Pancreas (tissue), 10 donors: ENCODE data around the gene PIP5K1B. TPM values are rescaled to one million over a fixed set of nuclear protein-coding genes. Genes with fewer than 3 reads are reported as not detected.

Source experiments
- ATAC-seq, 4 donors: fragments of 200-7000 bp; cut with Tn5 transposase; one replicate each; pipeline versions ENCODE4 v1.8.0 to v1.9.1; 2020; ENCODE audit warnings: mild to moderate bottlenecking in 4 of 4, moderate library complexity in 4 of 4
- DNase-seq, 6 donors: peaks; one replicate each; pipeline ENCODE4 v3.0.0-alpha.2; 2020
- FAIRE-seq: peaks from 2 replicates; lab custom pipeline; 2012; peaks lifted over from hg19 to GRCh38; lab: Jason Lieb, UNC
- H3K27ac ChIP-seq, 4 donors: fragments of 200-600 bp; sonication (generic); 1 replicate in 3 of 4; 2 replicates in 1 of 4; pipeline versions ENCODE4 v1.5.0 to v1.8.0; 2020
- H3K27me3 ChIP-seq, 4 donors: fragments of 200-600 bp; one replicate each; pipeline ENCODE4 v1.8.0; 2021
- H3K36me3 ChIP-seq, 3 donors: fragments of 200-600 bp; sonication (generic) in 1 of 3; one replicate each; pipeline versions ENCODE4 v1.5.0 to v1.8.0; 2020 to 2021
- H3K4me1 ChIP-seq, 3 donors: fragments of 200-600 bp; one replicate each; pipeline ENCODE4 v1.8.0; 2021
- H3K4me3 ChIP-seq, 4 donors: fragments of 200-600 bp; sonication (generic) in 2 of 4; one replicate each; pipeline versions ENCODE4 v1.5.0 to v1.8.0; 2020 to 2021
- H3K9me3 ChIP-seq, 4 donors: fragments of 200-600 bp; one replicate each; pipeline ENCODE4 v1.8.0; 2021
- CTCF ChIP-seq, 4 donors: fragments of 200-600 bp; sonication (generic) in 3 of 4; IDR thresholded peaks; one replicate each; pipeline versions ENCODE4 v1.5.0 to v1.8.0; 2021; ENCODE audit warnings: antibody characterized with exemption in 4 of 4
- WGBS, 2 donors: extraction: QIAGEN DNeasy Blood & Tissue Kit; methylation state at CpG; one replicate each; pipeline ENCODE4 v1.1.7; 2013; 5-methylcytosine and 5-hydroxymethylcytosine counted together
- intact Hi-C, 3 donors: fragments of 100-400 bp; cut with DNase I; formaldehyde crosslinking; loops; one replicate each; pipeline versions ENCODE4 v1.11.1 to v1.14.2; 2022
- polyA plus RNA-seq, 2 donors: library from polyadenylated mRNA; stranded (reverse); fragments of 200-250 nt; gene quantifications; one replicate each; pipeline ENCODE4 v1.2.3, GENCODE V29; 2013
- total RNA-seq, 6 donors: library from RNA; stranded (reverse); fragmentation: NEBNext Ultra II Directional in 4 of 6; extraction: Animal tissue kit (Norgen Biotek cat#: 25700) in 4 of 6; gene quantifications; one replicate each; pipeline versions ENCODE4 v1.2.1 to v1.2.4, GENCODE V29; 2021 to 2023
- donor health status: healthy with polysubstance abuse.
- donor health status: DM: no; HTN: no; CAD: no; lungs with moderate emphysema.
- donor health status: DM: no; HTN: no; CAD: no.
- donor health status: control.
- donor health status: control.
- donor health status: Bipolar disorder and iron deficiency.
- donor health status: DM: yes; HTN: yes; CAD: no.
- donor health status: DM: no; HTN: no; CAD: no.
- donor health status: DM: no; HTN: no; CAD: no.
- donor health status: DM: yes; HTN: yes; CAD: no.

The PIP5K1B gene
- total and polyA plus RNA-seq, 8 donors = 1.3 to 6.9 (median 6.2) TPM

GRCh38 chr9:68876681-68877080 lies 171.6 kb downstream of the PIP5K1B start:
- no peak for FAIRE-seq
- 58% methylated on average over 3 of the region's 3 CpGs for WGBS, 2 donors
- ATAC-seq = no peak

GRCh38 chr9:68877219-68877618 lies 172.2 kb downstream of the PIP5K1B start:
- Histone ChIP-seq H3K27me3 (no peaks in the 10 kb centered on the region), H3K27ac (no peak overlapping the region), H3K36me3 (no peaks in the 10 kb centered on the region), H3K4me1 (peaks cover 3 to 6% (median 6%) of the 10 kb centered on the region in 3 donors), H3K4me3 (no peak overlapping the region), H3K9me3 (no peaks in the 10 kb centered on the region)
- ATAC-seq (no peak), FAIRE-seq (no peak), DNase-seq (no peak)
- TF ChIP-seq CTCF (IDR thresholded peaks at IDR 0.05) = no peak
- intact Hi-C loops = no loop called here

More at GRCh38 chr9:68876681-68877080, 171.6 kb downstream of the PIP5K1B start:
- no peaks in the 10 kb centered on the region for H3K9me3 ChIP-seq
- peaks cover 8 to 11% (median 11%) of the 10 kb centered on the region in 3 donors for H3K4me1 ChIP-seq
- intact Hi-C loops = no loop called here
- no peak overlapping the region for H3K27ac ChIP-seq
- H3K36me3 ChIP-seq = no peaks in the 10 kb centered on the region
- H3K27me3 ChIP-seq = no peaks in the 10 kb centered on the region
- TF ChIP-seq CTCF (IDR thresholded peaks at IDR 0.05) = no peak
- no peak overlapping the region for H3K4me3 ChIP-seq
- no peak for DNase-seq

GRCh38 chr9:68878450-68878849 lies 173.4 kb downstream of the PIP5K1B start:
- DNase-seq (no peak), ATAC-seq (no peak), FAIRE-seq (no peak)
- Histone ChIP-seq H3K4me1 (no peaks in the 10 kb centered on the region), H3K4me3 (no peak overlapping the region), H3K9me3 (no peaks in the 10 kb centered on the region), H3K36me3 (no peaks in the 10 kb centered on the region), H3K27ac (no peak overlapping the region), H3K27me3 (no peaks in the 10 kb centered on the region)
- TF ChIP-seq CTCF (IDR thresholded peaks at IDR 0.05) = no peak
- intact Hi-C loops = no loop called here

GRCh38 chr9:68883224-68883623 lies 178.2 kb downstream of the PIP5K1B start:
- 85 to 95% methylated on average over 3 of the region's 3 CpGs for WGBS, 2 donors
- DNase-seq (no peak), ATAC-seq (no peak), FAIRE-seq (no peak)
- H3K36me3 ChIP-seq = no peaks in the 10 kb centered on the region
- no peak overlapping the region for H3K4me3 ChIP-seq
- H3K27ac ChIP-seq = no peak overlapping the region
- intact Hi-C loops = no loop called here
- H3K27me3 ChIP-seq = no peaks in the 10 kb centered on the region
- no peaks in the 10 kb centered on the region for H3K9me3 ChIP-seq
- H3K4me1 ChIP-seq = no peaks in the 10 kb centered on the region
- TF ChIP-seq CTCF (IDR thresholded peaks at IDR 0.05) = no peak

- no peaks in the 10 kb centered on the region for H3K27me3 ChIP-seq
- no peaks in the 10 kb centered on the region for H3K9me3 ChIP-seq
- WGBS, 2 donors = 83 to 90% methylated on average over 1 of the region's 1 CpG
- H3K4me1 ChIP-seq = no peaks in the 10 kb centered on the region
- FAIRE-seq (no peak), ATAC-seq (peak in 2 of 4 donors; percentile 57 to 59), DNase-seq (no peak)
- intact Hi-C loops = no loop called here
- no peak overlapping the region for H3K27ac ChIP-seq
- H3K4me3 ChIP-seq = no peak overlapping the region
- no peak for TF ChIP-seq CTCF (IDR thresholded peaks at IDR 0.05)
- no peaks in the 10 kb centered on the region for H3K36me3 ChIP-seq
These were observed 182.2 kb downstream of the PIP5K1B start for GRCh38 chr9:68887232-68887631.
